B cell (primary cell): ENCODE measurements around the gene ZNF358.

Experiments
- EZH2 ChIP-seq: IDR thresholded peaks from 2 replicates; pipeline ENCODE4 v1.6.1; 2012; ENCODE audit warnings: borderline replicate concordance, low read depth, mild to moderate bottlenecking, moderate library complexity, low read length; ENCODE audit not compliant: insufficient read depth, poor library complexity, severe bottlenecking
- TF ChIP-seq, protein P1 (sequence below): fragments of 200-600 bp; IDR thresholded peaks from one replicate; pipeline ENCODE4 v1.8.0; 2022; ENCODE audit warnings: antibody characterized with exemption, mild to moderate bottlenecking

DNA sequence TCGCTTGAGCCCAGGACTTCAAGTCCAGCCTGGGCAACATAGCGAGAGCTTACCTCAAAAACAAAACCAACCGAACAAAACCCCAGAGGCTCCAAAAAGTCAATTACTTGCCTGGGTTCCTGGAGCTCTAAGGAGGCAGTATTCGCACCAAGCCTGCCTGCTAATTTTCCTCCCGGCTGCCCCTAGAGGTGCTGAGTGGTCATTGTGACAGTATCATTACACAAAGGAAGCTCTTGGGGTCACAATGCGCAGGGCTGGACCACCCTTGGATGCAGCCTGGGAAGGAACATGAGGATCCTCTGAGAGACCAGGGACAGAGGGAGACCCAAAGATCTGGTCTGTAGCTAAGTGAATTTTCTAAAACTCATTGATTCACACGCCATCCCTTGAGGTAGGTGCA is 18.6 kb upstream of the ZNF358 start:
- TF ChIP-seq, protein P1, sequence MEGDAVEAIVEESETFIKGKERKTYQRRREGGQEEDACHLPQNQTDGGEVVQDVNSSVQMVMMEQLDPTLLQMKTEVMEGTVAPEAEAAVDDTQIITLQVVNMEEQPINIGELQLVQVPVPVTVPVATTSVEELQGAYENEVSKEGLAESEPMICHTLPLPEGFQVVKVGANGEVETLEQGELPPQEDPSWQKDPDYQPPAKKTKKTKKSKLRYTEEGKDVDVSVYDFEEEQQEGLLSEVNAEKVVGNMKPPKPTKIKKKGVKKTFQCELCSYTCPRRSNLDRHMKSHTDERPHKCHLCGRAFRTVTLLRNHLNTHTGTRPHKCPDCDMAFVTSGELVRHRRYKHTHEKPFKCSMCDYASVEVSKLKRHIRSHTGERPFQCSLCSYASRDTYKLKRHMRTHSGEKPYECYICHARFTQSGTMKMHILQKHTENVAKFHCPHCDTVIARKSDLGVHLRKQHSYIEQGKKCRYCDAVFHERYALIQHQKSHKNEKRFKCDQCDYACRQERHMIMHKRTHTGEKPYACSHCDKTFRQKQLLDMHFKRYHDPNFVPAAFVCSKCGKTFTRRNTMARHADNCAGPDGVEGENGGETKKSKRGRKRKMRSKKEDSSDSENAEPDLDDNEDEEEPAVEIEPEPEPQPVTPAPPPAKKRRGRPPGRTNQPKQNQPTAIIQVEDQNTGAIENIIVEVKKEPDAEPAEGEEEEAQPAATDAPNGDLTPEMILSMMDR = peak; percentile 40
- TF ChIP-seq EZH2 = no peak
